GM23338 (cell line): ENCODE results near the gene PNPT1. TPM values are rescaled to one million over a fixed set of nuclear protein-coding genes. Genes with fewer than 3 reads are reported as not detected.

Experiments
- ATAC-seq: fragments of 200-7000 bp; cut with Tn5 transposase; 3 replicates; pipeline ENCODE4 v1.9.1; 2020
- DNase-seq: peaks from one replicate; pipeline ENCODE4 v3.0.0-alpha.2; 2015; ENCODE audit warnings: low spot score
- H2AFZ ChIP-seq: fragments of 200-600 bp; sonication (generic); 2 replicates; pipeline ENCODE4 v1.8.0; 2016; ENCODE audit warnings: antibody characterized with exemption, mild to moderate bottlenecking, moderate library complexity
- H3F3A ChIP-seq: fragments of 200-600 bp; sonication (generic); replicated peaks from 2 replicates; pipeline ENCODE4 v1.8.0; 2017; ENCODE audit warnings: antibody characterized with exemption, mixed run types, low read depth
- H3K27ac ChIP-seq: fragments of 200-600 bp; sonication (generic); 2 replicates; pipeline ENCODE4 v1.6.1; 2016; ENCODE audit warnings: low read depth
- H3K27me3 ChIP-seq: fragments of 200-600 bp; sonication (generic); 2 replicates; pipeline ENCODE4 v1.8.0; 2016; ENCODE audit warnings: mild to moderate bottlenecking, mixed run types, moderate library complexity; ENCODE audit not compliant: insufficient read depth
- H3K36me3 ChIP-seq: fragments of 200-600 bp; sonication (generic); 2 replicates; pipeline ENCODE4 v1.8.0; 2016; ENCODE audit warnings: mild to moderate bottlenecking; ENCODE audit not compliant: insufficient read depth
- H3K4me1 ChIP-seq: fragments of 200-600 bp; sonication (generic); 2 replicates; pipeline ENCODE4 v1.8.0; 2016; ENCODE audit warnings: mild to moderate bottlenecking, moderate library complexity; ENCODE audit not compliant: insufficient read depth
- H3K4me2 ChIP-seq: fragments of 200-600 bp; sonication (generic); 2 replicates; pipeline ENCODE4 v1.7.1; 2017; ENCODE audit warnings: mixed run types
- H3K4me3 ChIP-seq: fragments of 200-600 bp; sonication (generic); 2 replicates; pipeline ENCODE4 v1.6.1; 2016; ENCODE audit warnings: mixed run types
- H3K79me2 ChIP-seq: fragments of 200-600 bp; sonication (generic); replicated peaks from 2 replicates; pipeline ENCODE4 v1.8.0; 2017; ENCODE audit warnings: mild to moderate bottlenecking; ENCODE audit not compliant: insufficient read depth
- H3K9me2 ChIP-seq: fragments of 200-600 bp; sonication (generic); 2 replicates; pipeline ENCODE4 v1.8.0; 2017; ENCODE audit not compliant: insufficient read depth
- H4K20me1 ChIP-seq: fragments of 200-600 bp; sonication (generic); replicated peaks from 2 replicates; pipeline ENCODE4 v1.8.0; 2017; ENCODE audit warnings: mild to moderate bottlenecking; ENCODE audit not compliant: insufficient read depth
- H3K27ac Mint-ChIP-seq: 2 replicates; pipeline ENCODE4 v1.8.0; 2020; ENCODE audit warnings: inconsistent platforms, mild to moderate bottlenecking, moderate library complexity, mixed read lengths
- H3K27me3 Mint-ChIP-seq: 3 replicates; pipeline ENCODE4 v1.8.0; 2022; ENCODE audit warnings: low read depth, mild to moderate bottlenecking, moderate library complexity, mixed read lengths, inconsistent platforms; ENCODE audit not compliant: insufficient read depth, poor library complexity
- H3K36me3 Mint-ChIP-seq: 3 replicates; pipeline ENCODE4 v1.8.0; 2021; ENCODE audit warnings: low read depth, mild to moderate bottlenecking, inconsistent platforms, moderate library complexity, mixed read lengths
- H3K4me1 Mint-ChIP-seq: 3 replicates; pipeline ENCODE4 v1.8.0; 2020; ENCODE audit warnings: mild to moderate bottlenecking, inconsistent platforms, mixed read lengths
- H3K4me3 Mint-ChIP-seq: 3 replicates; pipeline ENCODE4 v1.8.0; 2021; ENCODE audit warnings: moderate library complexity, mild to moderate bottlenecking, inconsistent platforms, mixed read lengths
- H3K9me3 Mint-ChIP-seq: 3 replicates; pipeline ENCODE4 v1.8.0; 2020; ENCODE audit warnings: moderate library complexity, mild to moderate bottlenecking, inconsistent platforms, mixed read lengths
- CREB1 ChIP-seq: fragments of 250-450 bp; sonication (Bioruptor Pico); IDR thresholded peaks from 2 replicates; pipeline ENCODE4 v1.5.0; 2020; ENCODE audit warnings: low read depth, mild to moderate bottlenecking, moderate library complexity
- EZH2phosphoT487 ChIP-seq: fragments of 200-600 bp; sonication (generic); IDR thresholded peaks from one replicate; pipeline ENCODE4 v1.8.1; 2018; ENCODE audit warnings: antibody characterized with exemption; ENCODE audit not compliant: unreplicated experiment
- JUNB ChIP-seq: IDR thresholded peaks from one replicate; pipeline ENCODE4 v1.6.1; 2016; ENCODE audit warnings: antibody characterized with exemption; ENCODE audit not compliant: unreplicated experiment
- NANOG ChIP-seq: IDR thresholded peaks from 2 replicates; pipeline ENCODE4 v1.6.1; 2016; ENCODE audit warnings: antibody characterized with exemption, borderline replicate concordance
- STAT1 ChIP-seq: IDR thresholded peaks from one replicate; pipeline ENCODE4 v1.6.1; 2016; ENCODE audit warnings: antibody characterized with exemption; ENCODE audit not compliant: unreplicated experiment
- polyA plus RNA-seq: library from polyadenylated mRNA; unstranded; fragments of >200 nt; fragmentation: Nextera tagmentation; extraction: Ambion mirVana; gene quantifications from 2 replicates; pipeline ENCODE4 v1.2.1, GENCODE V29; 2016
- total RNA-seq: library from RNA; depleted of rRNA; stranded (reverse); fragments of >200 nt; shearing (Covaris generic); gene quantifications from 2 replicates; pipeline ENCODE4 v1.2.3, GENCODE V29; 2014
- TF ChIP-seq, protein P1 (sequence below): IDR thresholded peaks from one replicate; pipeline ENCODE4 v1.6.1; 2018; ENCODE audit warnings: antibody characterized with exemption; ENCODE audit not compliant: unreplicated experiment
- TF ChIP-seq, protein P2 (sequence below): IDR thresholded peaks from 2 replicates; pipeline ENCODE4 v1.6.1; 2016; ENCODE audit warnings: antibody characterized with exemption
- TF ChIP-seq, protein P3 (sequence below), 2 experiments: fragments of 200-600 bp in 1 of 2; sonication (generic) in 1 of 2; conservative IDR thresholded peaks; 2 replicates each; pipeline versions ENCODE4 v1.5.1 to v1.6.1; 2016 to 2017; ENCODE audit warnings: antibody characterized with exemption in 2 of 2, low read depth in 2 of 2, mild to moderate bottlenecking in 2 of 2, moderate library complexity in 1 of 2

The PNPT1 gene
- total and polyA plus RNA-seq, 2 experiments from 2014 or later, result 31.1 to 34.6 TPM

DNA sequence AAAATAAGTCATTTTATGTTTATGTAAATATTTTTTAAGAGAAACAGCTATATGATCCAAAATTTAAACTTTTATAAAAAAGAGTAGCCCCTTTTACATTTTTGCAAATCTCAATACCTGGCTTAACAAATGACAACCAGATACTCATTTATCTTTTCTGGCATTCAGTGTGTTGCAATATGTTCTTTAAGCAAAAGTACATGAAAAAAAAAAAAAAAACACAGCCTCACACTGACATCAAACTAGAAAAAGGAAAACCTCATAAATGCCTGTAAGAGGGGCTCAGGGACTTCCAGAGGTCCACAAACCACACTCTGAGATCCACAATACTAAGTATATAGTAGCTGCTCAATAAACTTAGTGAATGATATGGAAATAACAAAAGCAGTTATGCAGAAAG is 98.1 kb downstream of the PNPT1 start (continued):
- TF ChIP-seq, protein P1, sequence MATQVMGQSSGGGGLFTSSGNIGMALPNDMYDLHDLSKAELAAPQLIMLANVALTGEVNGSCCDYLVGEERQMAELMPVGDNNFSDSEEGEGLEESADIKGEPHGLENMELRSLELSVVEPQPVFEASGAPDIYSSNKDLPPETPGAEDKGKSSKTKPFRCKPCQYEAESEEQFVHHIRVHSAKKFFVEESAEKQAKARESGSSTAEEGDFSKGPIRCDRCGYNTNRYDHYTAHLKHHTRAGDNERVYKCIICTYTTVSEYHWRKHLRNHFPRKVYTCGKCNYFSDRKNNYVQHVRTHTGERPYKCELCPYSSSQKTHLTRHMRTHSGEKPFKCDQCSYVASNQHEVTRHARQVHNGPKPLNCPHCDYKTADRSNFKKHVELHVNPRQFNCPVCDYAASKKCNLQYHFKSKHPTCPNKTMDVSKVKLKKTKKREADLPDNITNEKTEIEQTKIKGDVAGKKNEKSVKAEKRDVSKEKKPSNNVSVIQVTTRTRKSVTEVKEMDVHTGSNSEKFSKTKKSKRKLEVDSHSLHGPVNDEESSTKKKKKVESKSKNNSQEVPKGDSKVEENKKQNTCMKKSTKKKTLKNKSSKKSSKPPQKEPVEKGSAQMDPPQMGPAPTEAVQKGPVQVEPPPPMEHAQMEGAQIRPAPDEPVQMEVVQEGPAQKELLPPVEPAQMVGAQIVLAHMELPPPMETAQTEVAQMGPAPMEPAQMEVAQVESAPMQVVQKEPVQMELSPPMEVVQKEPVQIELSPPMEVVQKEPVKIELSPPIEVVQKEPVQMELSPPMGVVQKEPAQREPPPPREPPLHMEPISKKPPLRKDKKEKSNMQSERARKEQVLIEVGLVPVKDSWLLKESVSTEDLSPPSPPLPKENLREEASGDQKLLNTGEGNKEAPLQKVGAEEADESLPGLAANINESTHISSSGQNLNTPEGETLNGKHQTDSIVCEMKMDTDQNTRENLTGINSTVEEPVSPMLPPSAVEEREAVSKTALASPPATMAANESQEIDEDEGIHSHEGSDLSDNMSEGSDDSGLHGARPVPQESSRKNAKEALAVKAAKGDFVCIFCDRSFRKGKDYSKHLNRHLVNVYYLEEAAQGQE, result no peak
- TF ChIP-seq JUNB (no peak), NANOG (no peak), STAT1 (no peak), EZH2phosphoT487 (no peak)
- TF ChIP-seq, protein P2, sequence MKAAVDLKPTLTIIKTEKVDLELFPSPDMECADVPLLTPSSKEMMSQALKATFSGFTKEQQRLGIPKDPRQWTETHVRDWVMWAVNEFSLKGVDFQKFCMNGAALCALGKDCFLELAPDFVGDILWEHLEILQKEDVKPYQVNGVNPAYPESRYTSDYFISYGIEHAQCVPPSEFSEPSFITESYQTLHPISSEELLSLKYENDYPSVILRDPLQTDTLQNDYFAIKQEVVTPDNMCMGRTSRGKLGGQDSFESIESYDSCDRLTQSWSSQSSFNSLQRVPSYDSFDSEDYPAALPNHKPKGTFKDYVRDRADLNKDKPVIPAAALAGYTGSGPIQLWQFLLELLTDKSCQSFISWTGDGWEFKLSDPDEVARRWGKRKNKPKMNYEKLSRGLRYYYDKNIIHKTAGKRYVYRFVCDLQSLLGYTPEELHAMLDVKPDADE, result no peak
- TF ChIP-seq, protein P3, sequence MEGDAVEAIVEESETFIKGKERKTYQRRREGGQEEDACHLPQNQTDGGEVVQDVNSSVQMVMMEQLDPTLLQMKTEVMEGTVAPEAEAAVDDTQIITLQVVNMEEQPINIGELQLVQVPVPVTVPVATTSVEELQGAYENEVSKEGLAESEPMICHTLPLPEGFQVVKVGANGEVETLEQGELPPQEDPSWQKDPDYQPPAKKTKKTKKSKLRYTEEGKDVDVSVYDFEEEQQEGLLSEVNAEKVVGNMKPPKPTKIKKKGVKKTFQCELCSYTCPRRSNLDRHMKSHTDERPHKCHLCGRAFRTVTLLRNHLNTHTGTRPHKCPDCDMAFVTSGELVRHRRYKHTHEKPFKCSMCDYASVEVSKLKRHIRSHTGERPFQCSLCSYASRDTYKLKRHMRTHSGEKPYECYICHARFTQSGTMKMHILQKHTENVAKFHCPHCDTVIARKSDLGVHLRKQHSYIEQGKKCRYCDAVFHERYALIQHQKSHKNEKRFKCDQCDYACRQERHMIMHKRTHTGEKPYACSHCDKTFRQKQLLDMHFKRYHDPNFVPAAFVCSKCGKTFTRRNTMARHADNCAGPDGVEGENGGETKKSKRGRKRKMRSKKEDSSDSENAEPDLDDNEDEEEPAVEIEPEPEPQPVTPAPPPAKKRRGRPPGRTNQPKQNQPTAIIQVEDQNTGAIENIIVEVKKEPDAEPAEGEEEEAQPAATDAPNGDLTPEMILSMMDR (conservative IDR thresholded peaks at IDR 0.05; ENCODE audit: low read depth in 2 of 2), result no peak

DNA sequence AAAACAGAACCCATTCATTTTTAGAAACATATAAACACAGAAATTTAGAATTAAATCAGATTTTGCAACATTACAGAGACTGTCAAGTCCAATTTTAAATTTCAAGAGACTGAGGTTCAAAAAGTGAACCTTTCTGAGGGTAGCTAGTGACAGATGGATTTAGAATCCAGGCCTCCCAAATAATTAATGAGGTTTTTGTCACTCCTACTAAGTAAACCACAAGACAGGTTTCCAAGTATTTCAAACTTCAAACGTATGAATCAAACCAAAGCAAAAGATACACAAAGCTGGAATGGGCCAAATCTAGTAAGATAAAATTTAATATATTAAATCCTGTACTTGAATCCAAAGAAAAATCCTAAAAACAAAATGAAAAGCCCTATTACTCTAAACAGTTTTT is 101.5 kb downstream of the PNPT1 start:
- DNase-seq, result no peak
- H3K4me3 Mint-ChIP-seq, result no peak overlapping the region
- TF ChIP-seq JUNB, result no peak
- no peak for TF ChIP-seq STAT1
- TF ChIP-seq NANOG, result no peak
- TF ChIP-seq EZH2phosphoT487, result no peak
- TF ChIP-seq, protein P1, result no peak
- TF ChIP-seq CREB1 (CRISPR knock-in tag), result no peak

More for the DNA sequence above, 101.5 kb downstream of the PNPT1 start:
- no peaks in the 10 kb centered on the region for H3K4me1 ChIP-seq
- no peaks in the 10 kb centered on the region for H3K9me2 ChIP-seq
- H3K79me2 ChIP-seq, result peaks cover 7% of the 10 kb centered on the region; the same call in 1 of the 2 replicates
- Mint-ChIP-seq H3K9me3 (no peaks in the 10 kb centered on the region), H3K27ac (no peak overlapping the region), H3K4me1 (no peaks in the 10 kb centered on the region), H3K27me3 (no peaks in the 10 kb centered on the region), H3K36me3 (peaks cover 6% of the 10 kb centered on the region; the same call in 1 of the 3 replicates)
- H3K36me3 ChIP-seq, result no peaks in the 10 kb centered on the region
- no peak overlapping the region for H2AFZ ChIP-seq
- no peak overlapping the region for H3K4me2 ChIP-seq
- H3F3A ChIP-seq, result no peaks in the 10 kb centered on the region
- no peaks in the 10 kb centered on the region for H3K27me3 ChIP-seq
- H4K20me1 ChIP-seq, result no peaks in the 10 kb centered on the region
- ATAC-seq, result no peak
- no peak overlapping the region for H3K27ac ChIP-seq
- no peak overlapping the region for H3K4me3 ChIP-seq
